A673 (cell line): ENCODE results near the gene TRMT112. TPM values are rescaled to one million over a fixed set of nuclear protein-coding genes. Genes with fewer than 3 reads are reported as not detected.
"Not testable (repeated sequence)": the region's sequence is repeated elsewhere in the genome, so short reads cannot be mapped to it uniquely, and the experiment has no call there.

Experiments
- BruUV-seq: library from RNA; stranded (reverse); fragments of 400-500 nt; replicated peaks from 2 replicates; lab custom pipeline; 2021; lab: Mats Ljungman, UMichigan
- CTCF ChIA-PET: fragments of 300-600 bp; sonication (Branson Sonifier 250); formaldehyde crosslinking; loops from one replicate; lab custom pipeline; 2022; ENCODE audit warnings: antibody characterized with exemption; lab: Charles Lee
- POLR2A ChIA-PET: fragments of 300-600 bp; sonication (Branson Sonifier 250); formaldehyde crosslinking; loops from one replicate; lab custom pipeline; 2022; ENCODE audit warnings: antibody characterized with exemption; ENCODE audit not compliant: low non-redundant PET; lab: Charles Lee
- DNase-seq: peaks from one replicate; pipeline ENCODE4 v3.0.0-alpha.2; 2015; ENCODE audit warnings: low spot score
- H3K27ac ChIP-seq: fragments of 200-600 bp; sonication (generic); 2 replicates; pipeline ENCODE4 v1.5.1; 2016; ENCODE audit warnings: mixed run types, low read depth, mild to moderate bottlenecking, mixed read lengths, antibody characterized with exemption, low read length; ENCODE audit not compliant: poor library complexity, severe bottlenecking
- H3K27me3 ChIP-seq: fragments of 200-600 bp; sonication (generic); replicated peaks from 2 replicates; pipeline ENCODE4 v1.6.1; 2017; ENCODE audit warnings: mixed run types, low read depth, mild to moderate bottlenecking, mixed read lengths, antibody characterized with exemption, low read length; ENCODE audit not compliant: insufficient read depth, poor library complexity
- H3K36me3 ChIP-seq: fragments of 200-600 bp; sonication (generic); 2 replicates; pipeline ENCODE4 v1.6.1; 2016; ENCODE audit warnings: mixed run types, mild to moderate bottlenecking, mixed read lengths, antibody characterized with exemption, low read length; ENCODE audit not compliant: insufficient read depth, poor library complexity, severe bottlenecking
- H3K4me1 ChIP-seq: fragments of 200-600 bp; sonication (generic); 2 replicates; pipeline ENCODE4 v1.6.1; 2017; ENCODE audit warnings: mixed run types, mild to moderate bottlenecking, mixed read lengths, antibody characterized with exemption, low read length; ENCODE audit not compliant: insufficient read depth, poor library complexity, severe bottlenecking
- H3K4me3 ChIP-seq: fragments of 200-600 bp; sonication (generic); 2 replicates; pipeline ENCODE4 v1.5.1; 2016; ENCODE audit warnings: low read depth, mixed run types, mild to moderate bottlenecking, mixed read lengths, low read length; ENCODE audit not compliant: poor library complexity, severe bottlenecking
- H3K9me3 ChIP-seq: fragments of 200-600 bp; sonication (generic); 2 replicates; pipeline ENCODE4 v1.6.1; 2016; ENCODE audit warnings: mixed run types, low read depth, mild to moderate bottlenecking, mixed read lengths, antibody characterized with exemption, low read length; ENCODE audit not compliant: poor library complexity, severe bottlenecking
- EZH2 ChIP-seq: fragments of 200-600 bp; sonication (generic); IDR thresholded peaks from 2 replicates; pipeline ENCODE4 v1.6.1; 2017; ENCODE audit warnings: borderline replicate concordance, low read depth, mild to moderate bottlenecking, mixed read lengths, antibody characterized with exemption, low read length; ENCODE audit not compliant: poor library complexity, severe bottlenecking
- intact Hi-C: fragments of 100-400 bp; cut with micrococcal nuclease; formaldehyde crosslinking; loops from one replicate; pipeline ENCODE4 v1.10.0; 2022; ENCODE audit not compliant: unreplicated experiment
- total RNA-seq: library from RNA; stranded (reverse); gene quantifications from 2 replicates; pipeline ENCODE4 v1.2.3, GENCODE V29; 2021
- TF ChIP-seq, protein P1 (sequence below): fragments of 300-800, 200-600 bp; sonication (generic); conservative IDR thresholded peaks from 2 replicates; pipeline ENCODE4 v1.5.1; 2017; ENCODE audit warnings: low read depth, mild to moderate bottlenecking, antibody characterized with exemption, low read length, moderate library complexity, mixed read lengths

Gene TRMT112
- total RNA-seq, 1 experiment from 2014 or later, result 270 TPM

DNA sequence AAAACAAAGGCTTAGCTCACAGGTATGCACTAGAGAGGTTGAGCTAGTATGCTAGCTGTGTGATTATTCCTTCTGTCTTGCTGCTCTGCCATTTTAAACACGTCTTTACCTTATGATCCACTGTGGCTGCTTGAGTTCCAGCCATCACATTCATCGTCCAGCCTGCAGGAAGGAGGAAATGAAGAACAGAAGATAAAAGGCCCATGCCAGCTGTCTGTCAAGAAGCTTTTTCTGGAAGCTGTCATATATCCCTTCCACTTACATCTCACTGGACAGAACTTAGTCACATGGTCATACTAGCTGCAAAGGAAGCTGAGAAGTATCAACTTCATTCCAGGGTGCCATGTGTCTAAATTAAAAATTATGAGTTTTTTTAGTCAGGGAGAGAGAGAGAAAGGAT, 10.0 kb upstream of the TRMT112 start:
- H3K9me3 ChIP-seq, result no peaks in the 10 kb centered on the region
- BruUV-seq, result no TSS peak
- no peaks in the 10 kb centered on the region for H3K27me3 ChIP-seq
- peaks cover 5% of the 10 kb centered on the region for H3K4me1 ChIP-seq
- intact Hi-C loops, result no loop called here
- no peak for TF ChIP-seq EZH2
- TF ChIP-seq, protein P1, sequence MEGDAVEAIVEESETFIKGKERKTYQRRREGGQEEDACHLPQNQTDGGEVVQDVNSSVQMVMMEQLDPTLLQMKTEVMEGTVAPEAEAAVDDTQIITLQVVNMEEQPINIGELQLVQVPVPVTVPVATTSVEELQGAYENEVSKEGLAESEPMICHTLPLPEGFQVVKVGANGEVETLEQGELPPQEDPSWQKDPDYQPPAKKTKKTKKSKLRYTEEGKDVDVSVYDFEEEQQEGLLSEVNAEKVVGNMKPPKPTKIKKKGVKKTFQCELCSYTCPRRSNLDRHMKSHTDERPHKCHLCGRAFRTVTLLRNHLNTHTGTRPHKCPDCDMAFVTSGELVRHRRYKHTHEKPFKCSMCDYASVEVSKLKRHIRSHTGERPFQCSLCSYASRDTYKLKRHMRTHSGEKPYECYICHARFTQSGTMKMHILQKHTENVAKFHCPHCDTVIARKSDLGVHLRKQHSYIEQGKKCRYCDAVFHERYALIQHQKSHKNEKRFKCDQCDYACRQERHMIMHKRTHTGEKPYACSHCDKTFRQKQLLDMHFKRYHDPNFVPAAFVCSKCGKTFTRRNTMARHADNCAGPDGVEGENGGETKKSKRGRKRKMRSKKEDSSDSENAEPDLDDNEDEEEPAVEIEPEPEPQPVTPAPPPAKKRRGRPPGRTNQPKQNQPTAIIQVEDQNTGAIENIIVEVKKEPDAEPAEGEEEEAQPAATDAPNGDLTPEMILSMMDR, result no peak
- no peak for DNase-seq
- no peaks in the 10 kb centered on the region for H3K36me3 ChIP-seq
- H3K4me3 ChIP-seq, result no peak overlapping the region
- H3K27ac ChIP-seq, result no peak overlapping the region
- ChIA-PET POLR2A (interaction anchor here (0.6 to 0.8 kb wide), 2 partner anchors 10 to 1533 kb away, joined by 3 read pairs; partner anchors contain the start of gene PRDX5), CTCF (no interaction called here)

DNA sequence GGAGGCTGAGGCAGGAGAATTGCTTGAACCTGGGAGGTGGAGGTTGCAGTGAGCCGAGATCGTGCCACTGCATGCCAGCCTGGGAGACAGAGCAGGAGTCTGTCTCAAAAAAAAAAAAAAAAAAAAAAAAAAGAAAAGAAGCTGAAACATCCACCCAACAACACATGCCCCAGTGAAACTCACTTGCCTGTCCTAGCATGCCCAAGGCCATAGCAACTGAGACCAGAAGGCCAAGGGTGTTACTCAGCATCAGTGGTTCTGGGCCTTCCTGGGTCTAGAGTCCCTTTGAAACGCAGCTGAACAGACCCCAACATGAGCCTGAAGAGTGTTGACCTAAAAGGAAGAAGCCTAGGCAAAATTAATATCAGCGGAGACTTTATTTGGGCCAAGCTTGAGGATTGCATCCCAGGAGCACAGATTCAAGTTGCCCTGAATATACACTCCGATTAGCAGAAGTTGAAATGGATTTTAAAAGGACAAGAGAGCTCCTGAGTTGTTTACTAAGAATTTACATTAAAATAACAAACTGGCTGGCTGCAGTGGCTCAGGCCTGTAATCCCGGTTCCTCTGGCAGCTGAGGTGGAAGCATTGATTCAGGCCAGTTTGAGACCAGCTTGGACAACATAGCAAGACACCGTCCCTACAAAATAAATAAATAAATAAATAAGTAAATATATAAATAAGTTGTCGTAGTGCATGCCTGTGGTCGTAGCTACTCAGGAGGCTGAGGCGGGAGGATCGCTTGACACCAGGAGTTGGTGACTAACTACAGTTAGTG, 7.5 kb upstream of the TRMT112 start:
- ChIA-PET POLR2A (interaction anchor here (0.5 kb wide), 1 partner anchor 58 kb away, joined by 3 read pairs; no protein-coding TSS in a partner anchor), CTCF (interaction anchor here (0.7 kb wide), 1 partner anchor 328 kb away, joined by 4 read pairs; no protein-coding TSS in a partner anchor)
- DNase-seq, result no peak

GRCh38 chr11:64323984-64324383, 6.6 kb upstream of the TRMT112 start:
- POLR2A ChIA-PET, result interaction anchor here (0.5 kb wide), 1 partner anchor 57 kb away, joined by 3 read pairs; no protein-coding TSS in a partner anchor
- H3K36me3 ChIP-seq, CTCF ChIA-PET, H3K4me1 ChIP-seq, intact Hi-C loops, DNase-seq, H3K9me3 ChIP-seq, H3K27ac ChIP-seq, H3K27me3 ChIP-seq, H3K4me3 ChIP-seq, BruUV-seq: not testable (repeated sequence)

More for the DNA sequence above, 7.5 kb upstream of the TRMT112 start:
- H3K27ac ChIP-seq, result no peak overlapping the region
- H3K36me3 ChIP-seq, result peaks cover 8% of the 10 kb centered on the region
- no TSS peak for BruUV-seq
- no peaks in the 10 kb centered on the region for H3K4me1 ChIP-seq
- no peak for TF ChIP-seq EZH2
- TF ChIP-seq, protein P1, result no peak
- no peak overlapping the region for H3K4me3 ChIP-seq
- no peaks in the 10 kb centered on the region for H3K9me3 ChIP-seq
- no peaks in the 10 kb centered on the region for H3K27me3 ChIP-seq
- intact Hi-C loops, result no loop called here
